Activated T-cell treated with anti-CD3 and anti-CD28 coated beads, Interleukin-2, amount 50 U/mL, for 48 hours (primary cell): ENCODE results near the gene DNAJC27.

Experiments used
- DNase-seq, 2 experiments: peaks; one replicate each; pipeline ENCODE4 v3.0.0-alpha.2; 2020

DNAJC27 gene

GRCh38 chr2:24970483-24971285 is 1.1 kb downstream of the DNAJC27 start:
- DNase-seq, result peak in 1 of 2 experiments; percentile 26

- DNase-seq, result no peak
These were observed 2.0 kb downstream of the DNAJC27 start for GRCh38 chr2:24969784-24970183.

- no peak for DNase-seq
These were observed 9.9 kb downstream of the DNAJC27 start for GRCh38 chr2:24961903-24962302.

GRCh38 chr2:24959761-24960160 is 12.0 kb downstream of the DNAJC27 start:
- no peak for DNase-seq

- DNase-seq, result no peak
These were observed 13.3 kb downstream of the DNAJC27 start for GRCh38 chr2:24958411-24958935.

- DNase-seq, result no peak
These were observed 13.8 kb downstream of the DNAJC27 start for GRCh38 chr2:24957976-24958375.

- DNase-seq, result no peak
These were observed 14.5 kb downstream of the DNAJC27 start for GRCh38 chr2:24957221-24957620.

- DNase-seq, result no peak
These were observed 15.8 kb downstream of the DNAJC27 start for GRCh38 chr2:24955921-24956320.

- no peak for DNase-seq
These were observed 16.5 kb downstream of the DNAJC27 start for GRCh38 chr2:24955232-24955631.

- no peak for DNase-seq
These were observed 21.7 kb downstream of the DNAJC27 start for GRCh38 chr2:24950102-24950501.

GRCh38 chr2:24948506-24948905 is 23.2 kb downstream of the DNAJC27 start:
- no peak for DNase-seq

- DNase-seq, result no peak
These were observed 24.1 kb downstream of the DNAJC27 start for GRCh38 chr2:24947561-24948157.

- DNase-seq, result no peak
These were observed 25.8 kb downstream of the DNAJC27 start for GRCh38 chr2:24945907-24946306.

GRCh38 chr2:24943427-24944053 is 28.2 kb downstream of the DNAJC27 start:
- DNase-seq, result no peak

- DNase-seq, result no peak
These were observed 32.4 kb downstream of the DNAJC27 start for GRCh38 chr2:24939353-24939752.

GRCh38 chr2:24937236-24937635 is 34.5 kb downstream of the DNAJC27 start:
- no peak for DNase-seq

GRCh38 chr2:24935145-24935544 is 36.6 kb downstream of the DNAJC27 start:
- DNase-seq, result no peak

- DNase-seq, result no peak
These were observed 39.0 kb downstream of the DNAJC27 start for GRCh38 chr2:24932715-24933114.

- DNase-seq, result peak; percentile 47 to 50
These were observed 41.0 kb downstream of the DNAJC27 start for GRCh38 chr2:24930768-24931167.

GRCh38 chr2:24929230-24929629 is 42.5 kb downstream of the DNAJC27 start:
- no peak for DNase-seq

- no peak for DNase-seq
These were observed 43.7 kb downstream of the DNAJC27 start for GRCh38 chr2:24928036-24928435.

GRCh38 chr2:24926602-24927252 is 45.0 kb downstream of the DNAJC27 start:
- DNase-seq, result peak; percentile 63 to 67

GRCh38 chr2:24926220-24926601 is 45.5 kb downstream of the DNAJC27 start:
- DNase-seq, result peak in 1 of 2 experiments; percentile 35
